GM23248 (cell line): ENCODE results near the gene SEC31A.

Experiments
- EZH2 ChIP-seq: fragments of 200-600 bp; sonication (generic); IDR thresholded peaks from 2 replicates; pipeline ENCODE4 v1.6.1; 2018; ENCODE audit warnings: antibody characterized with exemption, mild to moderate bottlenecking; ENCODE audit not compliant: insufficient read depth, poor library complexity, severe bottlenecking
- EZH2phosphoT487 ChIP-seq: fragments of 200-600 bp; sonication (generic); IDR thresholded peaks from 2 replicates; pipeline ENCODE4 v1.6.1; 2018; ENCODE audit warnings: antibody characterized with exemption, moderate library complexity, mild to moderate bottlenecking, low read depth; ENCODE audit not compliant: insufficient read depth

DNA sequence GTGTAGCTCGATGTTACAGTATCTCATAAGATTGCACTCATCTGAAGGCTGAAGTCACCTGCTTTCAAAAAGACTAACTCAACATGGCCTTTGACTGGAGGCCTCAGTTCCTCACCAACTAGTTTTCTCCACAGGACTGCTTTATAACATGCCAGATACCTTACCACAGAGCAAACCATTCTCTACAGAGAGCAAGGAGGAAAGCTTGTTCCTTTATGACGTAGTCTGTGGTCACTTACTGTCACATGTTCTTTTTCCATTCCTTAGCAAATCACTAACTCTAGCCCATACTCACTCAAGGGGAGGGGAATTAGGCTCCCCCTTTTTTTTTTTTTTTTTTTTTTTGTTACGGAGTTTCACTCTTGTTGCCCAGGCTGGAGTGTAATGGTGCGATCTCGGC, 12.8 kb upstream of the SEC31A start:
- TF ChIP-seq EZH2 (no peak), EZH2phosphoT487 (no peak)
